G401.6 (cell line): ENCODE measurements around the gene EPHB1.

Experiments
- FAIRE-seq: peaks from 2 replicates; lab custom pipeline; 2012; peaks lifted over from hg19 to GRCh38; lab: Jason Lieb, UNC

Gene EPHB1

GRCh38 chr3:135261916-135262315 lies 466.9 kb downstream of the EPHB1 start:
- no peak for FAIRE-seq

GRCh38 chr3:135262441-135262840 lies 467.4 kb downstream of the EPHB1 start:
- FAIRE-seq: no peak

GRCh38 chr3:135263331-135263730 lies 468.3 kb downstream of the EPHB1 start:
- FAIRE-seq: no peak

GRCh38 chr3:135267487-135267886 lies 472.4 kb downstream of the EPHB1 start:
- no peak for FAIRE-seq

- FAIRE-seq: no peak
Measured at GRCh38 chr3:135268941-135269532, 474.0 kb downstream of the EPHB1 start.

- FAIRE-seq: no peak
Measured at GRCh38 chr3:135271177-135272025, 476.3 kb downstream of the EPHB1 start.

- FAIRE-seq: no peak
Measured at GRCh38 chr3:135272026-135272669, 477.1 kb downstream of the EPHB1 start.

- FAIRE-seq: no peak
Measured at GRCh38 chr3:135292162-135292561, 497.1 kb downstream of the EPHB1 start.

GRCh38 chr3:135301670-135302069 lies 506.6 kb downstream of the EPHB1 start:
- no peak for FAIRE-seq

- FAIRE-seq: no peak
Measured at GRCh38 chr3:135304378-135304777, 509.3 kb downstream of the EPHB1 start.
